ACHN (cell line): Measurements from ENCODE around the gene NDUFV2.
A peak's percentile ranks its signal among the peaks of the same experiment; 100 is the strongest.
"Not testable (repeated sequence)": the region's sequence is repeated elsewhere in the genome, so short reads cannot be mapped to it uniquely, and the experiment has no call there.

Experiments
- DNase-seq: peaks from one replicate; pipeline ENCODE4 v3.0.0-alpha.2; 2015
- in situ Hi-C: cut with HindIII; loops from 2 replicates; pipeline ENCODE4 v1.10.0; 2017; ENCODE audit warnings: low sequenced_read_pairs, low pct_ligation_motif_present, low pct_unique_long_range_greater_than_20kb

NDUFV2 gene

DNA sequence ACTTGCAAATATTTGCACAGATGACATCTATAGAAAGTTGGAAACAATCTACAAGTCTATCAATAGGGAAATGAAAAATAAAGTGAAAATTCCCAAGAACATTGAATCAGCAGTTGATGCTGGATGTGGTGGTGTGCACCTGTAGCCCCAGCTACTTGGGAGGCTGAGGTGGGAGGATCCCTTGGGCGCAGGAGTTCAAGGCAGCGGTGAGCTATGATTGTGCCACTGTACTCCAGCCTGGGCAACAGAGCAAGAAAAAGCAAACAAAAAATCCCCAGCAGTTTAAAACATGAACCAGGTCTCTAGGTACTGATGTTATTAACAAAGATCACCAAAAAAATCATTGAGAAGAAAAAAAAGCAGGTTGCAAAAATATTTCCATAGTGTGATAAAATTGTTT, 15.4 kb upstream of the NDUFV2 start:
- in situ Hi-C loops = no loop called here

DNA sequence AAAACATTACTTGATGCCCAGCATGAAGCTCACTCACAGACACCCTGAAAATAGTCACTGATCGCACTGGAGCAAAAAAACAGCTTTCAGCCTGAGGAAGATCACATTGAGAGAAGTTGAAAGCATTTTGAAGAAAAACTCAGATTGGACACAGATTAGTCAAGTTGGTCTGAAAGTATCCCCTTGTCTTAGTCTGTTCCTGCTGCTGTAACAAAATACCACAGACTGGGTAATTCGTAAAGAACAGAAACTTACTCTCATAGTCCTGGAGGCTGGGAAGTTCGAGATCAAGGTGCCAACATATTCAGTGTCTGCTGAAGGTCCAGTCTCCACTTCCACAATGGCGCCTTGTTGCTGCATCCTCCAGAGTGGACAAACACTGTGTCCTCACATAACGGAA, 14.2 kb upstream of the NDUFV2 start:
- in situ Hi-C loops = no loop called here
- DNase-seq = no peak

More for the DNA sequence above, 15.4 kb upstream of the NDUFV2 start:
- no peak for DNase-seq

DNA sequence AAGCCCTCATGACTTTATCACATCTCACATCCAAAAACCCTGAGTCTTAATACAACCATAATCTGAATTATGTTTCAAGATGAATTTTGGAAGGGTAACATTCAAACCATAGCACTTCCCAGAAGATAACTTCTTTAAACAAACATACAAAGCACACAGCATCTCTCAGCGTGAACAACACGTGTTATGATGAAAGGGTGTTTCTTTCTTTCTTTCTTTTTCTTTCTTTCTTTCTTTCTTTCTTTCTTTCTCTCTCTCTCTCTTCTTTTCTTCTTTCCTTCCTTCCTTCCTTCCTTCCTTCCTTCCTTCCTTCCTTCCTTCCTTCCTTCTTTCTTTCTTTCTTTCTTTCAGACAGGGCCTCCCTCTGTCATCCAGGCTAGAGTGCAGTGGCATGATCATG, 13.8 kb upstream of the NDUFV2 start:
- in situ Hi-C loops, DNase-seq: not testable (repeated sequence)

DNA sequence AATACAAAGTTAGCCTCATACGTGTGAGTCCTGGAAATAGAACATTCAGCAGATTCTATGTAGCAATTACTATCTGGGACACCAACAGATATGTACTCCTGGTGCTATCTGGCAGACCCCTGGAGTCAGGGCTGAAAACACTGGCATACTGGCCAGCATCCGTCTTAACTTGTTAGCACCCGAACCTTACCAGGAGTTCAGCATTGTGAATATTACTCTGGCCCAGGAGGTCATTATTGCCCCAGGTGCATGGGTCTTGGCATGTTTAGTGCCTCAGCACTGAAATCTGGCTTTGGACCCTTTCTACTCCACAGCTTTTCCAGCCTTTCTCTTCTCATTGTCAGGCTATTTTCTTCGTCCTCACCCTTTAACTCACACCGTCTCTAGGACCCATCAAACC, 11.9 kb upstream of the NDUFV2 start:
- no peak for DNase-seq
- in situ Hi-C loops = no loop called here

DNA sequence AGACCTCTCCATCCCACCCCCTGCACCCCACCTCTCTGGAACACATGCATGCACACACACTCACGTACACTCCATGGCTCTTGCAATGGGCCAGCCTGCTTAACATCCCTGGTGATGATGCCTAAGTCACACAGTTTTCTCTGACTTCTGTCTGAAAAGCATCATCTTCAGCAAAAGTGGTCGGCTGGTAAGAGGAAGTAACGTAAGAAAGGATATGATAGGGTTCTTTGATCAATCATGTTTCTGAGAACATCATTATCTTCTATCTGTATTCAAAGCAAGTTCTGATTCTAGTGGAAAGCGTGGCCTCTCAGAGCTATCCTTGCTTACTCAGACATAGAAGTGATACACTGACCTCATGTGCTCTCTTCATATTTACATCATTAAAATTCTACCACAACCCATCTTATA, 11.4 kb upstream of the NDUFV2 start:
- DNase-seq = no peak
- in situ Hi-C loops = no loop called here

DNA sequence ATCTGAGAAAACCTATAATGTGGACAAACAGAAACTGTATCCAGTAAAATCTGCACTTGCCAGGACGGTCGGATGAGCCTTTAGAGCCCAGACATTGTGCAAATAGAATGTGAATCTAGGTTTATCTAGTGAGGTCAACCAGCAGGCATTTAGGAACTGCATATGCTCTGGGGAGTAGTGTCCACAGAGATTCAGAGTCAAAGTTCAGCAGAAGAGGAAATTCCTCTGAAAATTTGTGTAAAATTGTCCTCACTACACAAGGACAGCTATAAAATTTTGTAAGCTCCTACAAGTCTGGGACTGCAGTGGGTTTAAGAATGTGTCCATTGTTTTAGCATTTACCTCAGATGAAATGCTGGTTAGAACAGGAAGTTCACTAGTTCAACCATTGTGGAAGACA, 9.8 kb upstream of the NDUFV2 start:
- in situ Hi-C loops = no loop called here
- no peak for DNase-seq

DNA sequence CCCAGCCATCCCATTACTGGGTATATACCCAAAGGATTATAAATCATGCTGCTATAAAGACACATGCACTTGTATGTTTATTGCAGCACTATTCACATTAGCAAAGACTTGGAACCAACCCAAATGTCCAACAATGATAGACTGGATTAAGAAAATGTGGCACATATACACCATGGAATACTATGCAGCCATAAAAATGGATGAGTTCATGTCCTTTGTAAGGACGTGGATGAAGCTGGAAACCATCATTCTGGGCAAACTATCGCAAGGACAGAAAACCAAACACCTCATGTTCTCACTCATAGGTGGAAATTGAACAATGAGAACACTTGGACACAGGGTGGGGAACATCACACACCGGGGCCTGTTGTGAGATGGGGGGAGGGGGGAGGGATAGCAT, 9.4 kb upstream of the NDUFV2 start:
- in situ Hi-C loops, DNase-seq: not testable (repeated sequence)

DNA sequence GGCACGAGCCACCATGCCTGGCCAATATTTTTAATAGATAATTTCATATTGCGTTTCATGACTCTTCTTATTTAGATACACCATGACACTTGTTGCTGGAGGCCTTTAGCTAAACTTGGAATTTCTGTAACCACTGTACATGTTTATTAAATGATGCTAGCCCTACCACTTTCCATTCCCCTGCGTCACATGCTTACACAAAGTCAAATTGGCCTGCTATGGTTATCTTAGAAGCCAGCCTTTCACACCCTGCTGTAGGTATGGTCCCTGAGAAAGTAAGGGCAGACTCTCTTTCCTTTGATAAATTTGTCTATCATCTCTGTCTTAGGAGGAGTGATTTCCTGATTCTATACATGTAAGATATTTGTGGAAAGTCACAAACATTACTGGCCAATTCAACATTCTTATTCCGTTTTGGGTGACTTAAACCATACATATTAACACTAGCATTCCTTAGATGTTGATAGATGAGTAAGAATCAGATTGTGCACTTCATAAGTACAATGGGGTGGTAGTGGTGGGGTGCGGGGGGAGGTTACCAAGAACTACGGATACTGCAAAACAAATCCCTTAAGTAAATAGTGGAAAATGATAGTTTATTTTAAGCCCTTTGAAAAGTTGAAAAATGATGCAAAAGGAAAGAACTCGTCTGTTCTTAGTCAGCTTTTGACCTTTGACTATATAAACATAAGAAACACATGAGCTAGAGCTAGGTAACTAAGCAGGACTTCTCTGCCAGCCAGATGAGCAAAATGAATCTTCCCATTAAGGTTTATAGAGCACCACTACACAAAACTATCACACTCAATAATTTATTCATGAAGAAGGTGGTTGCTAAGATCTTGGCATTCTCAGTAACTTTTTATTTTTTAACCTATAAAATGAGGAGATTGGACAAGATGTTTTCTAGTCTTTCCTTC, 7.9 kb upstream of the NDUFV2 start:
- no peak for DNase-seq
- in situ Hi-C loops = no loop called here

DNA sequence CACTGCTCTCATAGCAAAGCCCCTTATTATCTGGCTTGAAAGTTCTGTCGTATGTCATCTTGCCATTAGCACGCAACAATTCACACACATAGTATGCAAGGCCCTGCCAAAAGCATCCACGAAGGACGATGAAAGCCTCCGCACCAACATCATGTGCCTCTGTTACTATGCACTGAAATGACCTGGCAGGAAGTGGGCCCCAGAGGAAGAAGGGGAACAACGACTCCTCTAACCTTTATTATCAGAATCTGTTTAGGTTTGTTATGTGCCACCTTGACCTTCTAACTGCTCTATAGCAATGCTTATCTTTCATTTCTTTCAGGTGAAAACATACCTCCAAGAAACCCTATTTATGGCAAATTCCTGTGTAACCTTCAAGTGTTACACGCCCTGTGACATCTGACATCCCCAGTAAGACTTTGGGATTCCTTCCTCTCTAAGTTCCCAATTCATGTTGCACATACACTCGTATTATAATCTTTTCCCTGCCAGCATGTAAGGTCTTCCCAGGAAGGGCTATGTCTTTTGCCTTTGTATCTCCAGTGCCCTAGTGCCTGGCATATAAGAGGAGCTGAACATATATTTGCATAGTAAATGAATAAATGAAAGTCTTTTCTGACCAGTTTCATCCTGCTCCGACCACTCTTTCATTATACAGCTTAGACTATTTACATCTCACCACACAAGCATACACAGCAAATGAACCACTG, 7.0 kb upstream of the NDUFV2 start:
- DNase-seq = no peak
- in situ Hi-C loops = no loop called here

DNA sequence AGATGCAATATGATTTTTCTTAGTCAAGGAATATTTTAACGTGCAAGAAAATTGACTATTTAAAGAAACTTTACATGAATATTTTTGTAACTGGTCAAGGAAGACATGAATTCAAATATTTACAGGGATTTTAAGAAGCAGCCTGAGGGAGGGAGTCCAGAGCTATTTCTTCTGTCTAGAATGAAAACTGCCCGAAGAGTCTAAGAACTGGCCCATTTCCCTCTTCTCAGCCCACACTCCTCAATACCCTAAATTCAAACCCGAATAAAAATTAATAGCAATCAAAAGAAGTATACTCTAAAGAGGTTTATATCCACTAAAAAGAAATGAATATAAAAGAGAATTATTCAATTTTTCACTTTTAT, 6.5 kb upstream of the NDUFV2 start:
- in situ Hi-C loops = no loop called here
- DNase-seq = no peak

DNA sequence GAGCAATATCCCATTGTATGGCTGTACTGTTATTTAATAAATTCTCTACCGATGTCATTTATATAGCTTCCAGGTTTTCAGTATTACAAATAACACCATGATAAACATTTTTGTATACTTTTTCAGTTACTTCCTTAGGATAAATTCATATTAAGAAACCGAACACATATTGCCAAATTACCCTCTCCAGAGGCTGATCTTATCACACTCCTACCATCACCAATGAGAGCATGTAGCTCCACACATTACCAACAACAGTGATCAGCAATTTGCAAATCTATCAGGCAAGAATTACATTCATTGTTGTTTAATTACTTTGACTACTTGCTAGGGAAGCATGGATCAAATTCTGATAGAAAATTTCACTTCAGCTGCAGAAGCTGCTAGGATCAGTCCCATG, 5.8 kb upstream of the NDUFV2 start:
- DNase-seq = no peak
- in situ Hi-C loops = no loop called here

DNA sequence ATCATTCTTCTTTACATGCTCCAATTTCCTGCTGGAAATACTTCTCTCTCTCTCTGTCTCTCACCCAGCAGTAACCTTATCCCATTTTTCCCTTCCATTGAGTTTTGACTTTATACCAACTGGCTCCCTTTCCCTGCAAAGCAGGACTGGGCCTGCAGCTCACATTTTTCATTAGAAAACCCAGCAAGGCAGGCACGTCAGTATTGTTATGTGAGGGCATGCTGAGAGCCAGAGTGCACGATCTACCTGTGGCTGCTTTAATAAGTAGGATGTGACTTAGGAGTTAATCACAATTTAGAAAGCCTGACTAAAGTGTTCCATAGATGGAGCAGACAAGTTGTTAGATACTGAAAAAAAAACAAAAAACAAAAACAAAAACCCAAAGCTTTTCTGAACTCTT, 5.2 kb upstream of the NDUFV2 start:
- in situ Hi-C loops = no loop called here
- no peak for DNase-seq

DNA sequence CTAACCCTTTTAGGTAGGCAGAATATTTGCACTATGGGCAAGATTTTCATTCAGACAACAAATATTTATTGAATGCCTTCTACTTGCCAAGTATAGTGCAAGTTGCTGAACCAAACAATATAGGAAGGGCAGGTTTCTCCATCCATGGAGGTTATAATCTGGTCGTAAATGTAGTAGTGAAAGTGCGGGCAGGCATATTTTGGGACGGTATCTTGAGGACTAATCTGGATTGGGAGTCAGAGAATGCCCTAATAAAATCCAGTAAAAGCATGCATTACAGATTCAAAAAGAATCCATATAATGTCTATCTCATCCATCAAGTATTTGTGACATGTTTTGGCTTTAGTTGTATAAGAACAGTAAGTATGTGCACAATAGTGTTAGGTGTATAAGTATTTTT, 1.7 kb upstream of the NDUFV2 start:
- in situ Hi-C loops = no loop called here
- DNase-seq = no peak

DNA sequence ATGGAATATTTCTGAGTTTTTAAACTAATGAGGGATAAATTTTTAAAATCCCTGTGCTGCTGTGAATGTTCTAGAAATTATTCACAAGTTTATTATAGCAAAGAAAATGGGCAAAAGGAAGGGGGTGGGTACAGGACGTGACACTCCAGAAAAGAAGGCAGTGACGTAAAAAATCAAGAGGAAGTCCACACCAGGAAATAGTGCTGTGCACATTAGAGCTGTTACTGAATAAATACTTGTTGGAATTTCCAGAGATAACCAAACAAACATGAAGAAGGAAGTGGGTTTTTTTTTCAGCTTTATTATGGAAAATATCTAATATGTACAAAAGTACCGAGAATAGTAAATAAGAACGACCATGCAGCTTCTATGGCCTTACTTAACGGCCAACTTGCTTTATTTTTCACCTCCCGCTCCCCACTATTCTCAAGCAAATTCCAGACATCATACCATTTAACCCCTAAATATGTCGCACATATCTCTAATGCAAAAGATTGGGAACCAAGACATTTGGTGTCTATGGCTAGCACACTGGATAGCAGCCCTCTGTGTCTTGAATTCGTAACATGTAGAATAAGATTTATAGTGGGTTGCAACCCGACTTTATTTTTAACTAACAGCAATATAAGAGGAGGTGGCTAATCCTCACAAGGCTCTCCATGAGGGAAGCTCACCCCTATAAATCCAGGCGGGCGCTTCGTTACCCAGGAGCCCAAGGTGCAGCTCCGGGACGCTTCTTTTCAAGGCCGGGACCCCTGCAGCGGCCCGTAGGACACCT, 580 bp upstream of the NDUFV2 start:
- in situ Hi-C loops = no loop called here
- DNase-seq = peak; percentile 70

DNA sequence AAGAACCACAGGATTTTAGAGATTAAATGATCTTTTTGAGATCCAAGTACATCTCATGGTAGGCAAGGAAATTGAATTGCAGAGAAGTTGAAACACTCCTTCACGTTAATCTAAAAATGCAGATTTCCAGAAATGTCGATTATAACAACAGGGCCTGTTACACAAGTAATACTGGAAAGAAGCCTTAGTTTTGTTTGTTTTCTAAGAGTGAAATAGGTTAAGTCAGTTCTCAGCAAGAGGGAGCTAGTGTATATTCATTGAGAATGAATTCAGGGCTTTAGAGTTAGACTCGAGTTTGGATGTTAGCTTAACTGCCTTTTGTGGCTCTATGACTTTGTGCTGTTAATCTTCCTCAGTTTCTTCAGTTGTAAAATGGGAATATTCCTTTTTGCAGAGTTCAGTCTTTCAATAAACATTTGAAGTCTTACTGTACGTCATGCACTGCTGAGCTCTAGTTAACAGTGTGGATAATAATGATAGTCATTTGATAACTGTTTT, 926 bp downstream of the NDUFV2 start:
- DNase-seq = peak; percentile 35
- in situ Hi-C loops = no loop called here

DNA sequence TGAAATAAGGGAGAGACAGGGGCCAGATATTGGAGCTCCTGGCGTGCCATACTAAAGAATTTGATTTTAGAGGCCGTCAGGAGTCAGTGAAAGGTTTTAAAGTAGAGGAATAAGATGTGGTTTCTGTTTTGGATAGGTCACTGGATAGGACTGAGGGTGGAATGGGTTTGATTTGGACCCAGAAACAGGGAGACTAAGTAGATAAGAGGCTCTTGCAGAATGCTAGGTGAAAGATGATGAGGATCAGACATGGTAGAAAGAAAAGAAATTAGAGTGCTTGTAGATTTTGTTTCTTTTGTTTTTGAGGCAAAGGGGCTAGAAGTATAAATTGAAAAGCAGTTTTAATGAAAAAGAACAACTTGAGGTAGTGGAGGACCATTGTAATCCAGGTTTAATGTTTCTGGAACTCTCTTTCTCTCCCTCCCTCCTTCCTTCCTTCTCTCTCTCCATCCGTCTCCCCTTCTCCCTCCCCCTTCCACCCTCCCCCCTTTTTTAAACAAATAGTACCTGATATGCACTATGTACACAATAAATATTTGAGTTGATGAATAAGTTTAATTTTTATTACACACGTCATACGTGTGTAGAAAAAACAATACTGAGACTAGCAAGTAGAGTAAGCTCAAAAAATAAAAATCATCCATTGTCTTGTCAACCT, 1.9 kb downstream of the NDUFV2 start:
- in situ Hi-C loops = no loop called here
- no peak for DNase-seq

DNA sequence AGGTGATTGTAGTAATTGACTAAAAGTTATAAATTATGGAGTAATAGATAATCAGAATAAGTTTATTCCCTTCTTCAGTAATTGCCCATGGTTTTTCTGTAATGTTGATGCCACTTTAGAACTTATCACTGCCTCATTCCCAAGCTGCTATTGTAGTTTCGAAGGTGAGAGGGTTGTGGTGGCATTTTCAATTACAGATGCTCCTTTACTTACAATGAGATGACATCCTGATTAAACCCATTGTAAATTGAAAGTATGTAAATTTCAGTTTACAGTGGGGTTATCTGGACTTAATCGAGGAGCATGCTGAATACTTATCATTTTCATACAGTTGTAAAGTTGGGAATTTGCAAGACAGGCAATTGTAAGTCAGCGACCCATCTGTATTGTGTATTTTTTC, 2.9 kb downstream of the NDUFV2 start:
- no peak for DNase-seq
- in situ Hi-C loops = no loop called here

DNA sequence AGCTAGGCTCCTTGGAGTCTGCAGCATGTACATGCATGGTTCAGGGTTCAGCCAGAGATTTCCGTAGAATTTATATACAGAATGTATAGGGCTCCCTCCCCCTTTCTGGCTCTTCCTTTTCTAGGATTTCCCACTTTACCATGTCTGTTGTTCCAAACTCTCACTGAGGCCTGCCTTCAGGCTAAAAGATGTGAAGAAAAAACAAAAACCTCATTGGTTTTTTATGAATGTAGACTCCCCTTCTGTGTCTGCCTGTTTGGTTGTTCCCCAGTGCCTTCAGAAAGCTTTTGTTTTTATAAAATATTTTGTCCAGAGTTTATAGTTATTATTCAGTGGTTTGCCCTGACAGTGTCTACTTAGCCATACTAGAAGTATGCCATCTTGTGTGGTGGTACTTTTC, 3.6 kb downstream of the NDUFV2 start:
- in situ Hi-C loops = no loop called here
- DNase-seq = no peak
